ENCODE data around the gene GLOD4.
"Not testable (repeated sequence)": the region's sequence is repeated elsewhere in the genome, so short reads cannot be mapped to it uniquely, and the experiment has no call there.

- not testable (repeated sequence) for TF ChIP-seq CTCF (IDR thresholded peaks at IDR 0.05; ENCODE audit: low read length); EZH2 (IDR thresholded peaks at IDR 0.05; ENCODE audit: borderline replicate concordance, low read length)
Observed at GRCh38 chr17:748604-749003, 33.5 kb downstream of the GLOD4 start.

Measured in OCI-LY1 (cell line).